NCI-H187 (cell line): ENCODE measurements around the gene ARL9.
A peak's percentile ranks its signal among the peaks of the same experiment; 100 is the strongest.

Experiments used
- DNase-seq, 2 experiments: peaks; one replicate each; lab custom pipeline; 2025; lab: John Stamatoyannopoulos, UW

ARL9 gene

DNA sequence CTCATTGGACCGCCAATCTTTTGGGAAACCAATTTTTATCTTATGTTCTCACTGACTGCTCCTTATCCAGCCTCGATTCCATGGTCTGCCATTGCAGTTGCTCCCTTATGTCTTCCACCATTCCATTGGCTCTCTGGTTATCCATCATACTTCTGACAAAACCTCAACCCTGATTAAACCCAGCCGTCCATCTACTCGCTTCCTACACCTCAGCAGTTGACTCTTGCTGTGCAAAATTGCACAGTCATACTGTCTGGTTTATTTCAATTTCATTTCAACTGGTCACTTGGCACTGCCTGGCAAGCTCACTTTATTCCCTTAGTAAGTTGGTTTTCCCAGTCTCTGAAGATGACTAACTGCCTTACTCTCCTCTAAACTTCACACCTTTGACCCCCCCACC lies 26.2 kb downstream of the ARL9 start:
- DNase-seq = no peak

DNA sequence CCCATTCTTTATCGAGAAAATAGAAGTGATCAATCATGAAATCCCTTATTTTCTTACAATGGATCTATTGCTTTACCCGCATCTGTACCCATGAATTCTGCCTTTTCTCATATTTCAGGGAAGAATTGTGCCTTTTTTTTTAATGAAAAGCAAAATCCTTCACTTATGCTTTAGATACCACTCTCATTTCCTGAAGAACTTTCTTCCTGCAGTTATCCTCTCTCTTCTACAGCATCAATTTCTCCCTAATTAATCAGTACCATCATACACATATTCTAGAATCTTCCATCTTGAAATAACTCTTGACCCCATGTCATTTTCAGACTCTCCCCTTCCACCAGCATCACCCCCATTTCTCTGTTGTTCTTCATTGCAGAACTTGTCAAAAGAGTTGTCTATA lies 26.6 kb downstream of the ARL9 start:
- no peak for DNase-seq

DNA sequence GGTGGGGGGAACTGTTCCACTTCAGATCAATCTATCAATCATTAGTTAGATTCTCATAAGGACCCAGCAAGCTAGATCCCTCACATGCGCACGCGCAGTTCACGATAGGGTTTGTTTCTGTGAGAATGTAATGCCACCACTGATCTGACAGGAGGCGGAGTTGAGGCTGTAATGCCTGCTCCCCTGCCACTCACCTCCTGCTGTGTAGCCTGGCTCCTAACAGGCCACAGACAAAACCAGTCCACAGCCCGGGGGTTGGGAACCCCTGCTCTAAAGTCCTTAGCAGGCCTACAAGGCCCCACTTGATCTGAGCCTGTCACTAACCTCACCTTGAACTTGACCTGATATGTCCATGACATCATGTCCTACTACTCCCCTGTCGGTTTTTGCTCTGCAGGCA lies 30.3 kb downstream of the ARL9 start:
- DNase-seq = no peak

DNA sequence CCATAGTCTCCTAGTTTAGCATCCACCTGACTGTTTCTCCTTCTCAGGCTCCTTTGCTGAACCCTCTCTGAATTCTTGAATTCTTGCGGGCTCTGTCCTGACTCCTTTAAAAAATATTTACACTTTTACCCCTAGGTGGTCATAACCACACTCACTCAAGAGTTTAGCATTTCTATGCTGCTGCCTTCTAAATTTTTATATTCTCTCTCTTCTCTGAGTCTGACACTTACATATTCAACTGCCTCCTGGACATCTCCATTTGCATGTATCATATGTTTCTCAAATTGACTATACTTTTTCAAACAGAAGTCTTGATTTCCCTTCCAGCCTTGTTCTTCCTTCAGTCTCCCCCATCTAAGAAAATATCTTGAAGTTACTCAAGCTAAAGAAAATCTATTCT lies 31.6 kb downstream of the ARL9 start:
- no peak for DNase-seq

DNA sequence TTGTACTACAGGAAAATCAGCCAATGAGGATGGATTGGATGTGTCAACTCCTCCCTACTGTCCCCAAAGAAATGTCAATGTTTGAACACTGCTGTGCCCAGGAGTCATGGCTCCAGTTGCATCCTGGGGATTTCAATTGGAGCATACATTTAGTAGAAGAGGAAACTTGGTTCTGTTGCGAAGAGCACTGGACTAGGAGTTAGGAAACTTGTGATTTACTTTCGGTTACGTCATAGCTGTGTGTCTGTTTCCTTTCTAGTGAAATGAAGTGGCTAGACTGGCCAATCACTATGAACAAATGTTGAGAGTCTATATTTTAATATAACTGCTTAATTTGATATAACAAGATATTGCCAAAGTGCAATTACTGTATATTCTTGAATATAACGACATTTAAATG lies 35.2 kb downstream of the ARL9 start:
- no peak for DNase-seq

DNA sequence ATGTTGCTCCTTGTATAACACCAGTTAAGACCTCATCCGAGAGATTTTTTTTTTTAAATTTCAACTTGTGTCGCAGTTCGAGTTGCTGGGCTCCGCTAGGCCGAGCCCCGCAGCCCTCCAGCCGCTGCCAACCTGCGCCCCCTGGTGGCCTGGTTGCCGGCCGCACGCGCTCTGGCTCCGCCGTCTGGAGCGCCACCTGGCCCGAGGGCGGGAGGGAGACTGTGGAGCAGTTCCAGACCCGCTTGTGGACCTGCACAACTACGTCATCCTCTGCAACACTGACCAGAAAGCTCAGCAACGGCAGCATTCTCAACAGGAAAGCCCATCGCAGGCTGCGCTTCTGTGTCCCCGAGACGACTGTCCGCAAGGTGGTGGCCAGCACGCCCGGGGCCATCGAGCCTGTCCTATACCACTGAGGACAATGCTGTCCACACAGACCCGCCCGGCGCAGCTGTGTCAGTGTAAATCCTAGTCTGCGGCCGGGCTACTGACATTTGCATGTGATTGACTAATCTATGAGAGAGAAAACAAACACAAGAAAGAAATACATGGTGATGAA lies 39.1 kb downstream of the ARL9 start:
- peak; percentile 61 to 71 for DNase-seq

DNA sequence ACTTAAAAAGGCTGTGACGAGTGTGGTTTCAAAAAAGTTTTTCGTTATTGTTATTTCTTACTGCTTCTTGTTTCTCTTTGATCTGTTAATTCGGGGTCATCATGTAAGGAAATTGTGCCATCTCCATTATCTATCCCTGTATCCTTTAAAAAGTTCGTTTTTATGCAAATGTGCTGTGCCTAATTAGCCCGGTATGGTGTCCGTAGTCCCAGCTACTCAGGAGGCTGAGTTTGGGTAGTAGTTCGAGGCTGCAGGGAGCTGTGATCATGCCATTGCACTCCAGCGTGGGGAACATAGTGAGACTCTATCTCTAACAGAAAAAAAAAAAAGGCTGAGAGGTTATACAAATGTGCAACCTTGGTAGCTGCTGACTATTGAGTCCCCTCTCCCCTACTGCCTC lies 45.1 kb downstream of the ARL9 start:
- DNase-seq = no peak

DNA sequence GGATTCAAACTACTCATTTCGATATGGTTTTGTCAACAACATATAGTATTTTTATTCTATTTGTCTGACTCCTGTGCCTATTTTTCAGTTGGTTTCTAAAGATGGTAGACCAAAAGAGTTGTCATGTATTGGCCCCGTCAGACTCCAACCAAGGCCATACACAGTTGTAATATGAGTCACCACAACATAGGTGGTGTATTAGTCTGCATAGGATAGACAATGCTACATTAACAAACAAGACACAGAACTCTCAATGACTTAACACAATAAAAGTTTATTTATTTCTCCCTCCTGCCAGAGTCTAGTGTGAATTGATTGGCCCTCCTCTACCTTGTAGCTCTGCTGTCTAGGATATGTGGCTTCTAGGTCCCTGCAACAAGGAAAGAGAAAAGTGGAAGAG lies 45.9 kb downstream of the ARL9 start:
- DNase-seq = no peak

DNA sequence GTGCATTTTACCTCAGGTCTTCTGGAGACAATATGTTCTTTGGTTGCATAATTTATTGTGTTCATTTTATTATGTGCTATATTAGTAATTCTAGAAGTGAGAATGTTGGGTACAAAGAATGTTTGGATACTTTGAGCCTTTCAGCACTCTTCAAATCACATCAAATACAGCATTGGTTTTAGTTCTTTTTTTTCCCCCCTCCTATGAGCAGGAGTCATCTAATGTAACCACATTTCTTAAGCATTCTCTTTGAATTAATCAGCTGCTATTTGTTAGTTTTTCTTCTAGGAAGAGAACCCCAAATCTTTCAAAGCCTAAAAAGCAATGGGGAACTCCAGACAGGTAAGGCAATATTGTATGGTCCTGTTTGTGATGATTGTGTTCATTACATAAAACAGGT lies 46.7 kb downstream of the ARL9 start:
- no peak for DNase-seq

DNA sequence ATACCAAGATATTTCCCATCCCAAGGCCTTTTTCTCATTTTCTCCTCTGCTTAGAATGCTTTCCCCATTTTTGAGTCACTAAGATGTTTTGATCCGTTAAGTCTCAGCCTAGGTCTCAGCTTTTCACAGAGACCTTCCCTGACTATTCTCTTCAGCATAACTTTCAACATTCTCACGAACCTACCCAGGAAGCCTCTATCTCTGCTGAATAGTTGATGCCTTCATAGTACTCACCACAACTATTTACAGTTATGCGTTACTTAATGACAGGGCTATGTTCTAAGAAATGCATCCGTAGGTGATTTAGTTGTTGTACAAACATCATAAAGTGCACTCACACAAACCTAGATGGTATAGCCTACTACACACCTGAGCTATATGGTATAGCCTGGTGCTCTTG lies 64.5 kb downstream of the ARL9 start:
- DNase-seq = no peak
